Measurements from ENCODE around the gene OR2H2.

The OR2H2 gene

GRCh38 chr6:29629571-29629970, 44.6 kb downstream of the OR2H2 start:
- DNase-seq (ENCODE audit: low read depth, low spot score) = no peak

DNA sequence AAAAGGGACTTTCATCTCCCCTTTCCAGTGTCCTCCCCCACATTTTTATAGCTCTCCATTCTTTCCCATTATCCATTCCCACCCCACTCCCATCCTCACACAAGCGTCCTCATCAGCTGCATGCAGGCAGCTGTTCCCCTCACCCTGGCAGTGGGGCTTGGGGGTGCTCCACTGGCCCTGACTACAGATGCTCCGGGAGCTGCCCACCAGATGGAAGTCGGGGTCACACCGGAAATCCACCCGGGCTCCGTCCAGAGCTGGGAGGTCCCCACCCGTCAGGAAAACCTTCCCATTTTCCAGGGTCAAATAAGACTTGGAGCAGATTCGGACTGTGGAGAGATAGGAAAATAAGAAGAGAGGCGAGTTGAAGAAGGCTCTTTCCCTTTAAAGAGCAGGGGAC, 45.4 kb downstream of the OR2H2 start:
- no peak for DNase-seq (ENCODE audit: low read depth, low spot score)

- no peak for DNase-seq (ENCODE audit: low read depth, low spot score)
Observed at GRCh38 chr6:29631209-29631810, 46.4 kb downstream of the OR2H2 start.

GRCh38 chr6:29631860-29632731, 47.2 kb downstream of the OR2H2 start:
- DNase-seq (ENCODE audit: low read depth, low spot score) = peak; percentile 5

- peak; percentile 14 for DNase-seq (ENCODE audit: low read depth, low spot score)
Observed at GRCh38 chr6:29632789-29633533, 48.0 kb downstream of the OR2H2 start, which contains the start of gene GABBR1. GABBR1 (minus strand) TSS chr6:29633183; CDS start chr6:29632385, 798 bp downstream.

GRCh38 chr6:29633534-29633905, 48.6 kb downstream of the OR2H2 start:
- no peak for DNase-seq (ENCODE audit: low read depth, low spot score)

GRCh38 chr6:29637247-29637646, 52.3 kb downstream of the OR2H2 start:
- DNase-seq (ENCODE audit: low read depth, low spot score) = no peak
